ENCODE data around the gene CPNE9.

Gene CPNE9

DNA sequence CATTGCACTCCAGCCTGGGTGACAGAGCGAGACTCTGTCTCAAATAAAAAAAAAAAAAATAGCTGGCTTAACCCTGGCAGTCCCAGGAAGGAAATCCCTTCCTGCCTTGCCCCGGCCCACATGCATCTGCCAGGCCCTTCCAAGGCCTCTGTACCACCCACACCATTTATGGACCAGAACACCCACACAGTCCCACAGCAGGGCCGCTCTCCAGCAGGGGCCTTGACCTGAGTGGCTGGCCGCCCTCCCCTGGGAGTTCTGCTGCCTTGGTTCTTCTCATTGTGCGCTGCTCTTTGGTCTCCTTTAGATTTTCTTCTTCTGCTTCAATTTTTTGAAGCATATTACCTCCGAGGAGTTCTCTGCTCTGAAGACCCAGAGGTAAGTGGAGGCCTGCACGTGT is 16.1 kb upstream of the CPNE9 start:
- TF ChIP-seq, protein P1, sequence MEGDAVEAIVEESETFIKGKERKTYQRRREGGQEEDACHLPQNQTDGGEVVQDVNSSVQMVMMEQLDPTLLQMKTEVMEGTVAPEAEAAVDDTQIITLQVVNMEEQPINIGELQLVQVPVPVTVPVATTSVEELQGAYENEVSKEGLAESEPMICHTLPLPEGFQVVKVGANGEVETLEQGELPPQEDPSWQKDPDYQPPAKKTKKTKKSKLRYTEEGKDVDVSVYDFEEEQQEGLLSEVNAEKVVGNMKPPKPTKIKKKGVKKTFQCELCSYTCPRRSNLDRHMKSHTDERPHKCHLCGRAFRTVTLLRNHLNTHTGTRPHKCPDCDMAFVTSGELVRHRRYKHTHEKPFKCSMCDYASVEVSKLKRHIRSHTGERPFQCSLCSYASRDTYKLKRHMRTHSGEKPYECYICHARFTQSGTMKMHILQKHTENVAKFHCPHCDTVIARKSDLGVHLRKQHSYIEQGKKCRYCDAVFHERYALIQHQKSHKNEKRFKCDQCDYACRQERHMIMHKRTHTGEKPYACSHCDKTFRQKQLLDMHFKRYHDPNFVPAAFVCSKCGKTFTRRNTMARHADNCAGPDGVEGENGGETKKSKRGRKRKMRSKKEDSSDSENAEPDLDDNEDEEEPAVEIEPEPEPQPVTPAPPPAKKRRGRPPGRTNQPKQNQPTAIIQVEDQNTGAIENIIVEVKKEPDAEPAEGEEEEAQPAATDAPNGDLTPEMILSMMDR (IDR thresholded peaks at IDR 0.05; ENCODE audit: low read depth, low read length), result no peak
- no peak overlapping the region for H3K4me3 ChIP-seq (ENCODE audit: low read depth, low read length)

DNA sequence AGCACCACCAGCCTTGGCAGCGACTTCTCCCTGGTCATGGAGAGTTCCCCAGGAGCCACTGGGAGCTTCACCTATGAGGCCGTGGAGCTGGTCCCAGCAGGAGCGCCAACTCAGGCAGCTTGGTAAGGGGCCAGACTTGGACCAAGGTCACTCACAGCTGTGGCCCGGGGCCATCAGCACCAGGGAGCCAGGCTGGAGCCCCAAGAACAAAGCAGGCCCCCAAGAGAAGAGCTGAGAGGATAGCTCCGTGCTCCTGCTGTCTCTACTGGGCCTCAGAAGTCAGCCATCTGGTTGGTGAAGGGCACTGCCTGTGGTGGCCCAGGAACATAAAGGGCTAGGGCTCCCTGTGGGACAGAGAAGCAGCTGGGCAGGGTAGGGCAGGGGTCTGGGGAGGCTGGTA is 14.7 kb upstream of the CPNE9 start:
- TF ChIP-seq, protein P1 (IDR thresholded peaks at IDR 0.05; ENCODE audit: low read depth, low read length), result no peak
- H3K4me3 ChIP-seq (ENCODE audit: low read depth, low read length), result no peak overlapping the region

DNA sequence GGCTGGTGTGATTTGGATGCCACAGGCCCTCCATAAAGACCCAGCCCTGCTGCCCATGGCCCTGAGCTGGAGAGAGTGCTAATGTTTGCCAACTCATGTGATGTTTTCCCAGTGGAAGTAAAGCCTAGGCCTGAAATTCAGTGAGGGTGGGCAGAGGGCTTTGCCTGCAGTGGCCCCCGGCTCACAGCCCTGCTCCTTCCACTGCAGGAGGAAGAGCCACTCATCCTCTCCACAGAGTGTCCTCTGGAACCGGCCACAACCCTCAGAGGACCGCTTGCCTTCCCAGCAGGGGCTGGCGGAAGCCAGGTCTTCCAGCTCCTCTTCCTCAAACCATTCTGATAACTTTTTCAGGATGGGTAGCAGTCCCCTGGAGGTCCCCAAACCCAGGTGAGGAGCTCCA is 13.9 kb upstream of the CPNE9 start:
- H3K4me3 ChIP-seq (ENCODE audit: low read depth, low read length), result no peak overlapping the region
- TF ChIP-seq, protein P1 (IDR thresholded peaks at IDR 0.05; ENCODE audit: low read depth, low read length), result no peak

DNA sequence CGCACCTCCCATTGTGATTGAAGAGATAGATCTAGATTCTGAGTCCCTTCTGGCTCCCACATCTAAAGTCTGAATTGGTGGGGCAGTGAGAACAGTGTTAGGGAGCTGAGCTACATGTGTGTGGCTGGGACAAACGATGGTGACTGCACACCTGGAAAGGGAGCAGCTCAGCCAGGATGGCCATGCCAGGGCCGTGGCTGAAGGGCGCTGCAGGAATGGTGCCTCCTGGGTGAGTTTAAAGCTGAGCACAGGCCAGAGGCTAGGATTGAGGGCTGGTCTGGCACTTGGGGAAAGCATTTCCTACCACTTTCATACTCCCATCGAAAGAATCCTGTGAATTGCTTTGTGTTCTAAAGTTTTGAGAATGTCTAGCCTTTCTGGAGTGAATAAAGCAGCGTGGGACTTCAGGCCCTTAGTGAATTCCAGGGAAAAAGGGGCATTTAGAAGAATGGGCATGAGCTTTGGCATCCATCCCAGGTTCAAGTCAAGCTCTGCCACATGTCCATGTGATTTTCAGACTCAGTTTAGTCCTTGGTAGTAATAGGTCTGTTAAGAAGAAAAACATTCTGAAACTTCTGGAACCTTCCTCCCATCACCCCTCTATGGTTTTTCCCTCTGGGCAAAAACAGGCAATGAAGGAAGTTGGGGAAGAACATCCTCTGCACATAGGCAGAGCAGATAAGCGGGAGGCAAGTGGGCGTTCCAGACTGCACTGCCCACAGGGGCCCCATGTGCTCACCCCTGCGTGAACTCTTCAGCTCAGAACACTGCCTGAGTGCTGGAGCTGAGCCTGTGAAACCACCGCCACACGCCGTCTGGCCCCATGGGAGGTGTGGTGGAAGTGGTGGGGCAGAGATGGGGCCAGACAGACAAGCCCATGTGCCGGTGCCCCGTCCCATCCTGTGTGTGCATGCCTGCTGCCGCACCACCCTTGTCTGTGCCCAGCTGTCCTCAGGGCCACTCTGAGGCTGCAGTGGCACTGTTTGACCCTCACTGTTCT is 12.9 kb upstream of the CPNE9 start:
- no peak overlapping the region for H3K4me3 ChIP-seq (ENCODE audit: low read depth, low read length)
- TF ChIP-seq, protein P1 (IDR thresholded peaks at IDR 0.05; ENCODE audit: low read depth, low read length), result no peak

DNA sequence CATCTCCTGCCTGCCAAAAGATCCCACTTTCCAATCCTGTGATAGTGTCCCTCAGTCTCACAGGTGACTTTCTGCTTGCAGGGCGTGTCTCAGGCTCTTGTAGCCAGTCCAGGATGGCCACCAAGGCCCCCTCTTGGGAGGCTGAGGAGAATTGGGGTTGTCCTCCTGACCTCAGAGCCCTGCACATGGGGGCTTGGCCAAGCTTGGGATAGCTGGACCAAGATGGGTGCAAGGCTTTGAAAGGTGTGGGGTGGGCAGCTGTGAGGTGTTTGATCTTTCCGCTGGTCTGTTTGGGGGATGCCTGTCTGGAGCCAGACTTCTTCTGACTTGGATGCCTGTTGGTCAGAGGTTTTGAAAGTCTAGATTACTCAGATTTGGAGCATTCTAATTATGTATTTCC is 12.0 kb upstream of the CPNE9 start:
- no peak overlapping the region for H3K4me3 ChIP-seq (ENCODE audit: low read depth, low read length)
- TF ChIP-seq, protein P1 (IDR thresholded peaks at IDR 0.05; ENCODE audit: low read depth, low read length), result no peak

DNA sequence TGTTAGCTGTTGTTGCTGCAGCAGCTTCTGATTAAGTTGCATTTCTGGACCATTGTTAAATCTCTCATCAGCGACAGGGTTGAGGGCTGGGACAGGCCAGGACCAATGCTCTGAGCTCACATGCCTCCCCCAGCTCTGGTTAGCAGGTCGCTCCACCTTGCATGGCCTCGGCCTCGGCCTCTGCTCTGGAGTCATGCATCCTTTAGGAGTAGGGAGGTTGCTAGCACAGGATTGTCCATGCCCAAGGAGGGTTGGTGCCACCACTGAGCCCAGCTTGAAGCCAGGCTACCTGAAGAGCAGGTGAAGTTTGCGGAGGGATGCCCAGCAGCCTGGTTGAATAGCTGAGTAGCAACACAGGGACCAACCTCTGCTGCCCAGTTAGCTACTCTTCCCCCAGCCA is 11.2 kb upstream of the CPNE9 start:
- TF ChIP-seq, protein P1 (IDR thresholded peaks at IDR 0.05; ENCODE audit: low read depth, low read length), result no peak
- no peak overlapping the region for H3K4me3 ChIP-seq (ENCODE audit: low read depth, low read length)

DNA sequence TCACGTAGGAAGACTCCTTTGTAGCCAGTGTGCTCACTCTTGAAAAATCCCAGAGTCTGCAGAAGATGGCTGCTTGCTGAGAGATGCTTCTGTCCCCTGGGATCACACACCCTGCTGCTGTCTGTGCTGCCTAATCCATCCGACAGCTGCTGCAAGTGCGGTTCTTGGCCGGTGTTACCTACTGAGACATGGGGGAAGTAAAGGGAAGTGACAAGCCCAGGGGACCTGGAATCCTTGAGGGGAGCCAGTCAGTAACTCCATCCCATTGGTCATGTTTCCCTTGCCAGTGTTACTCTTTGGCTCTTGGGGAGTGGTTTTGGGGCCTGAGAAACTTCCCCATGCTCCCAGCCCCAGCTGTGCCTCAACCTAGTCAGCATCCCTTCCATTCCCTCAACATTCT is 8.3 kb upstream of the CPNE9 start:
- TF ChIP-seq, protein P1 (IDR thresholded peaks at IDR 0.05; ENCODE audit: low read depth, low read length), result no peak
- H3K4me3 ChIP-seq (ENCODE audit: low read depth, low read length), result no peak overlapping the region

Measured in WI38 (cell line).